Prostate gland (tissue), 2 donors: ENCODE measurements around the gene PCP4. TPM values are rescaled to one million over a fixed set of nuclear protein-coding genes. Genes with fewer than 3 reads are reported as not detected.

Experiments used
- DNase-seq: peaks from one replicate; pipeline ENCODE4 v3.0.0-alpha.2; 2019; ENCODE audit warnings: low spot score
- H3K27ac ChIP-seq, 2 donors: fragments of 200-600 bp; sonication (generic); 2 replicates each; pipeline ENCODE4 v1.5.1; 2017 to 2019
- H3K27me3 ChIP-seq: fragments of 200-600 bp; sonication (generic); replicated peaks from 2 replicates; pipeline ENCODE4 v1.5.1; 2019; ENCODE audit not compliant: insufficient read depth
- H3K36me3 ChIP-seq, 2 donors: fragments of 200-600 bp; sonication (generic); 1 replicate in 1 of 2; 2 replicates in 1 of 2; pipeline versions ENCODE4 v1.5.1 to v1.8.1; 2017 to 2019
- H3K4me1 ChIP-seq: fragments of 200-600 bp; sonication (generic); replicated peaks from 2 replicates; pipeline ENCODE4 v1.5.1; 2019
- H3K4me3 ChIP-seq, 2 donors: fragments of 200-600 bp; sonication (generic); 2 replicates each; pipeline ENCODE4 v1.5.1; 2017 to 2019
- H3K9me3 ChIP-seq: fragments of 200-600 bp; sonication (generic); 2 replicates; pipeline ENCODE4 v1.5.1; 2017
- CTCF ChIP-seq, 4 experiments: fragments of 200-600 bp in 2 of 4; fragments of 450-650 bp in 2 of 4; sonication (generic) in 2 of 4; IDR thresholded peaks; 1 replicate in 3 of 4; 2 replicates in 1 of 4; pipeline ENCODE4 v1.5.1; 2016 to 2019; ENCODE audit warnings: antibody characterized with exemption in 4 of 4, mild to moderate bottlenecking in 2 of 4, moderate library complexity in 2 of 4
- POLR2A ChIP-seq: fragments of 450-650 bp; IDR thresholded peaks from one replicate; pipeline ENCODE4 v1.6.1; 2016; ENCODE audit warnings: antibody characterized with exemption, mild to moderate bottlenecking
- POLR2AphosphoS5 ChIP-seq: sonication (generic); formaldehyde crosslinking; IDR thresholded peaks from one replicate; pipeline ENCODE4 v1.6.1; 2017; ENCODE audit warnings: antibody characterized with exemption
- WGBS: methylation state at CpG from one replicate; pipeline ENCODE4 v1.1.5; 2018; 5-methylcytosine and 5-hydroxymethylcytosine counted together
- intact Hi-C: fragments of 100-400 bp; cut with DNase I; formaldehyde crosslinking; loops from one replicate; pipeline ENCODE4 v1.14.2; 2022
- total RNA-seq, 2 donors: library from RNA; depleted of rRNA; stranded (reverse); fragments of >200 nt; gene quantifications; one replicate each; pipeline ENCODE4 v1.1.0, GENCODE V29; 2016

PCP4 gene
- total RNA-seq, 2 donors from 2014 or later: 33.9 to 71.9 TPM

GRCh38 chr21:39923476-39923875 is 56.2 kb downstream of the PCP4 start:
- WGBS: 77% methylated on average over 10 of the region's 10 CpGs
- TF ChIP-seq CTCF (IDR thresholded peaks at IDR 0.05) (no peak), POLR2A (no peak), POLR2AphosphoS5 (no peak)
- H3K27ac ChIP-seq: no peak overlapping the region

GRCh38 chr21:39924577-39925308 is 57.5 kb downstream of the PCP4 start:
- Histone ChIP-seq H3K4me1 (no peaks in the 10 kb centered on the region), H3K36me3 (no peaks in the 10 kb centered on the region), H3K27ac (no peak overlapping the region), H3K9me3 (no peaks in the 10 kb centered on the region), H3K27me3 (no peaks in the 10 kb centered on the region), H3K4me3 (no peak overlapping the region)
- TF ChIP-seq POLR2A (no peak), POLR2AphosphoS5 (no peak), CTCF (IDR thresholded peaks at IDR 0.05) (no peak)
- no peak for DNase-seq
- WGBS: 77% methylated on average over 8 of the region's 8 CpGs
- intact Hi-C loops: no loop called here

More at GRCh38 chr21:39923476-39923875, 56.2 kb downstream of the PCP4 start:
- Histone ChIP-seq H3K27me3 (no peaks in the 10 kb centered on the region), H3K36me3 (no peaks in the 10 kb centered on the region), H3K4me1 (no peaks in the 10 kb centered on the region), H3K9me3 (no peaks in the 10 kb centered on the region), H3K4me3 (no peak overlapping the region)
- intact Hi-C loops: no loop called here
- DNase-seq: no peak

GRCh38 chr21:39927304-39927886 is 60.2 kb downstream of the PCP4 start:
- H3K27me3 ChIP-seq: no peaks in the 10 kb centered on the region
- TF ChIP-seq POLR2A (no peak), CTCF (IDR thresholded peaks at IDR 0.05) (no peak), POLR2AphosphoS5 (no peak)
- H3K4me3 ChIP-seq: no peak overlapping the region
- DNase-seq: no peak
- H3K4me1 ChIP-seq: no peaks in the 10 kb centered on the region
- H3K36me3 ChIP-seq: no peaks in the 10 kb centered on the region
- H3K9me3 ChIP-seq: no peaks in the 10 kb centered on the region
- WGBS: 65% methylated on average over 2 of the region's 2 CpGs
- intact Hi-C loops: no loop called here
- H3K27ac ChIP-seq: no peak overlapping the region

DNA sequence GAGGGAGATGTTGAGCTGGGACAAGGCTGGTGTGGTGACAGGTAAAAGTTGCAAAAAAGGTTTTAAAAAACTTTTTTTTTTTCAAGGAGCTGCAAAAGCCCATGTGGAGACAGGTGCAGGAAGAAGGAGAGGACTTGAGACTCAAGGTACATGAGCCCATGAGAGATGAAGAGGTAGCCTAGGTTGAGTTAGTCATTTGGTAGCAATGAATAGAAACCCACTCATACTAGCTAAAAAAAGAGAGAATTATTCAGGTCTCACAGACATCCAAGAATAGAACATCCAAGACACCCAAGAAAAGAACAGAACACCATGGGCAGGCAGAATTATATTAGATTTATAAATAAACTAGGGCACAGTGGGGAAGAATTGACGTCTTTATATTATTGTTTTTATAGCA is 65.1 kb downstream of the PCP4 start:
- H3K4me3 ChIP-seq: no peak overlapping the region
- no peak overlapping the region for H3K27ac ChIP-seq
- no peaks in the 10 kb centered on the region for H3K9me3 ChIP-seq
- TF ChIP-seq POLR2AphosphoS5 (no peak), POLR2A (no peak), CTCF (IDR thresholded peaks at IDR 0.05) (no peak)
- 38% methylated on average over 1 of the region's 1 CpG for WGBS
- H3K36me3 ChIP-seq: no peaks in the 10 kb centered on the region
- DNase-seq: no peak
- H3K27me3 ChIP-seq: no peaks in the 10 kb centered on the region
- H3K4me1 ChIP-seq: no peaks in the 10 kb centered on the region
- intact Hi-C loops: no loop called here

DNA sequence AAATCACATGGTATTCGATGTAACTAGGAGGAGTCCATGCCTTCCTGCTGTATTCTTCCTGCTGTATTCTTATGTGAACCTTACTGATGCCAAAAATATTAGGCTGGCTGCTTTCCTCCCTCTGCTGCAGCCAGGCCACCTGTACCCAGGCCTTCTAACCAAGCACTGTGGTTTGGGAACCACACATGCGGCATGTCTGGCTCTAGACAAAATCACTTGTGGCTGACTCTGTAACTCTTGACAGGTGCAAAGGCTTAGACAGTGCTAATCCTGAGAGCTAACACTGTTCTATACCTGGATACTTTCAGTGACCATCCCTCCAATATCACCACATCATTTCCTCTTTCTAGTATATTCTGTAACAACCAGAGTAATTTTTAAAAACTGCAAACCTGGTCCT is 67.7 kb downstream of the PCP4 start:
- no peak for DNase-seq
- Histone ChIP-seq H3K27me3 (no peaks in the 10 kb centered on the region), H3K27ac (no peak overlapping the region), H3K9me3 (no peaks in the 10 kb centered on the region), H3K4me3 (no peak overlapping the region), H3K36me3 (no peaks in the 10 kb centered on the region), H3K4me1 (no peaks in the 10 kb centered on the region)
- intact Hi-C loops: no loop called here
- TF ChIP-seq POLR2A: no peak
- TF ChIP-seq POLR2AphosphoS5: no peak
- no peak for TF ChIP-seq CTCF (IDR thresholded peaks at IDR 0.05)
- 89% methylated on average over 2 of the region's 2 CpGs for WGBS
